HG02623 (cell line): ENCODE data around the gene TMEM205.
"Not testable (repeated sequence)": the region's sequence is repeated elsewhere in the genome, so short reads cannot be mapped to it uniquely, and the experiment has no call there.

Source experiments
- ATAC-seq: cut with Tn5 transposase; IDR thresholded peaks from one replicate; pipeline ENCODE4 v1.9.1; 2021; ENCODE audit warnings: moderate library complexity; ENCODE audit not compliant: unreplicated experiment

Gene TMEM205

GRCh38 chr19:11346104-11346940 is at the start of gene TMEM205, which contains the start of gene CCDC159:
TSS of gene TMEM205 (minus strand) at chr19:11346268. CDS start at chr19:11345619, 649 bp downstream.
TSS of gene CCDC159 (plus strand) at chr19:11346519. CDS start at chr19:11346607, 88 bp downstream.
- peak; percentile 92 for ATAC-seq

- ATAC-seq = no peak
Observed at GRCh38 chr19:11390933-11391680, 45.0 kb upstream of the TMEM205 start.

- no peak for ATAC-seq
Observed at GRCh38 chr19:11390359-11390758, 44.3 kb upstream of the TMEM205 start.

- ATAC-seq = no peak
Observed at GRCh38 chr19:11387162-11388034, 41.3 kb upstream of the TMEM205 start.

- no peak for ATAC-seq
Observed at GRCh38 chr19:11384778-11385129, 38.7 kb upstream of the TMEM205 start.

- ATAC-seq = no peak
Observed at GRCh38 chr19:11383706-11384048, 37.6 kb upstream of the TMEM205 start.

- no peak for ATAC-seq
Observed at GRCh38 chr19:11382898-11383705, 37.0 kb upstream of the TMEM205 start.

- ATAC-seq = peak; percentile 74
Observed at GRCh38 chr19:11380653-11381537, 34.8 kb upstream of the TMEM205 start.

GRCh38 chr19:11379857-11380350 is 33.8 kb upstream of the TMEM205 start:
- ATAC-seq = no peak

- not testable (repeated sequence) for ATAC-seq
Observed at GRCh38 chr19:11379269-11379845, 33.3 kb upstream of the TMEM205 start.

GRCh38 chr19:11378319-11379189 is 32.5 kb upstream of the TMEM205 start:
- ATAC-seq = no peak

- no peak for ATAC-seq
Observed at GRCh38 chr19:11377756-11378155, 31.7 kb upstream of the TMEM205 start.

- no peak for ATAC-seq
Observed at GRCh38 chr19:11377237-11377636, 31.2 kb upstream of the TMEM205 start.

- ATAC-seq = no peak
Observed at GRCh38 chr19:11375143-11375948, 29.3 kb upstream of the TMEM205 start.

- peak; percentile 74 for ATAC-seq
Observed at GRCh38 chr19:11374433-11375142, 28.5 kb upstream of the TMEM205 start, which contains the start of gene SWSAP1. TSS of gene SWSAP1 (plus strand) at chr19:11374666. CDS start at chr19:11374681, 15 bp downstream.

- no peak for ATAC-seq
Observed at GRCh38 chr19:11373885-11374432, 27.9 kb upstream of the TMEM205 start.
